ENCODE data around the gene NAALADL2.

The NAALADL2 gene

GRCh38 chr3:175511219-175511785 lies 652.2 kb downstream of the NAALADL2 start:
- H3K9me3 ChIP-seq (ENCODE audit: insufficient read depth, low read length) = no peaks in the 10 kb centered on the region
- no peak overlapping the region for H3K27ac ChIP-seq (ENCODE audit: low read depth, low read length)
- H4K20me1 ChIP-seq (ENCODE audit: low read depth, low read length) = no peaks in the 10 kb centered on the region
- no peak overlapping the region for H2AFZ ChIP-seq (ENCODE audit: low read depth, low read length, severe bottlenecking)
- H3F3A ChIP-seq (ENCODE audit: insufficient read depth) = no peaks in the 10 kb centered on the region
- no peak overlapping the region for H3K4me2 ChIP-seq (ENCODE audit: low read depth, low read length, poor library complexity, severe bottlenecking)
- H3K79me2 ChIP-seq (ENCODE audit: insufficient read depth, low read length) = no peaks in the 10 kb centered on the region
- no peak for TF ChIP-seq EZH2phosphoT487 (conservative IDR thresholded peaks at IDR 0.05; ENCODE audit: low read length)
- TF ChIP-seq, protein P1, sequence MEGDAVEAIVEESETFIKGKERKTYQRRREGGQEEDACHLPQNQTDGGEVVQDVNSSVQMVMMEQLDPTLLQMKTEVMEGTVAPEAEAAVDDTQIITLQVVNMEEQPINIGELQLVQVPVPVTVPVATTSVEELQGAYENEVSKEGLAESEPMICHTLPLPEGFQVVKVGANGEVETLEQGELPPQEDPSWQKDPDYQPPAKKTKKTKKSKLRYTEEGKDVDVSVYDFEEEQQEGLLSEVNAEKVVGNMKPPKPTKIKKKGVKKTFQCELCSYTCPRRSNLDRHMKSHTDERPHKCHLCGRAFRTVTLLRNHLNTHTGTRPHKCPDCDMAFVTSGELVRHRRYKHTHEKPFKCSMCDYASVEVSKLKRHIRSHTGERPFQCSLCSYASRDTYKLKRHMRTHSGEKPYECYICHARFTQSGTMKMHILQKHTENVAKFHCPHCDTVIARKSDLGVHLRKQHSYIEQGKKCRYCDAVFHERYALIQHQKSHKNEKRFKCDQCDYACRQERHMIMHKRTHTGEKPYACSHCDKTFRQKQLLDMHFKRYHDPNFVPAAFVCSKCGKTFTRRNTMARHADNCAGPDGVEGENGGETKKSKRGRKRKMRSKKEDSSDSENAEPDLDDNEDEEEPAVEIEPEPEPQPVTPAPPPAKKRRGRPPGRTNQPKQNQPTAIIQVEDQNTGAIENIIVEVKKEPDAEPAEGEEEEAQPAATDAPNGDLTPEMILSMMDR (IDR thresholded peaks at IDR 0.05; ENCODE audit: insufficient read depth, low read length, poor library complexity, severe bottlenecking) = no peak
- H3K27me3 ChIP-seq (ENCODE audit: low read length) = no peaks in the 10 kb centered on the region
- H3K9ac ChIP-seq (ENCODE audit: low read length) = no peak overlapping the region
- H3K9me2 ChIP-seq (replicated peaks; ENCODE audit: insufficient read depth, low read length) = no peaks in the 10 kb centered on the region
- H3K4me3 ChIP-seq (ENCODE audit: insufficient read depth, low read length, poor library complexity, severe bottlenecking) = no peak overlapping the region
- no peaks in the 10 kb centered on the region for H3K36me3 ChIP-seq (ENCODE audit: low read length)

GRCh38 chr3:175512700-175513099 lies 653.6 kb downstream of the NAALADL2 start:
- no peaks in the 10 kb centered on the region for H4K20me1 ChIP-seq (ENCODE audit: low read depth, low read length)
- no peaks in the 10 kb centered on the region for H3K79me2 ChIP-seq (ENCODE audit: insufficient read depth, low read length)
- H3K36me3 ChIP-seq (ENCODE audit: low read length) = no peaks in the 10 kb centered on the region
- H3K4me3 ChIP-seq (ENCODE audit: insufficient read depth, low read length, poor library complexity, severe bottlenecking) = no peak overlapping the region
- H3K9me3 ChIP-seq (ENCODE audit: insufficient read depth, low read length) = no peaks in the 10 kb centered on the region
- no peak overlapping the region for H3K4me2 ChIP-seq (ENCODE audit: low read depth, low read length, poor library complexity, severe bottlenecking)
- no peak overlapping the region for H3K9ac ChIP-seq (ENCODE audit: low read length)
- TF ChIP-seq, protein P1 (IDR thresholded peaks at IDR 0.05; ENCODE audit: insufficient read depth, low read length, poor library complexity, severe bottlenecking) = no peak
- no peak for TF ChIP-seq EZH2phosphoT487 (conservative IDR thresholded peaks at IDR 0.05; ENCODE audit: low read length)
- no peaks in the 10 kb centered on the region for H3F3A ChIP-seq (ENCODE audit: insufficient read depth)
- no peaks in the 10 kb centered on the region for H3K27me3 ChIP-seq (ENCODE audit: low read length)
- no peak overlapping the region for H3K27ac ChIP-seq (ENCODE audit: low read depth, low read length)
- H2AFZ ChIP-seq (ENCODE audit: low read depth, low read length, severe bottlenecking) = no peak overlapping the region
- H3K9me2 ChIP-seq (replicated peaks; ENCODE audit: insufficient read depth, low read length) = no peaks in the 10 kb centered on the region

- Histone ChIP-seq H3K27me3 (ENCODE audit: low read length) (no peaks in the 10 kb centered on the region), H3K4me2 (ENCODE audit: low read depth, low read length, poor library complexity, severe bottlenecking) (no peak overlapping the region), H3K9me2 (replicated peaks; ENCODE audit: insufficient read depth, low read length) (no peaks in the 10 kb centered on the region; the same call in 1 of the 2 replicates), H3K9ac (ENCODE audit: low read length) (no peak overlapping the region), H2AFZ (ENCODE audit: low read depth, low read length, severe bottlenecking) (no peak overlapping the region), H3K36me3 (ENCODE audit: low read length) (no peaks in the 10 kb centered on the region), H3K4me3 (ENCODE audit: insufficient read depth, low read length, poor library complexity, severe bottlenecking) (no peak overlapping the region), H3K9me3 (ENCODE audit: insufficient read depth, low read length) (no peaks in the 10 kb centered on the region), H3F3A (ENCODE audit: insufficient read depth) (no peaks in the 10 kb centered on the region), H3K79me2 (ENCODE audit: insufficient read depth, low read length) (no peaks in the 10 kb centered on the region), H4K20me1 (ENCODE audit: low read depth, low read length) (no peaks in the 10 kb centered on the region), H3K27ac (ENCODE audit: low read depth, low read length) (no peak overlapping the region)
- TF ChIP-seq, protein P1 (IDR thresholded peaks at IDR 0.05; ENCODE audit: insufficient read depth, low read length, poor library complexity, severe bottlenecking) = no peak
- TF ChIP-seq EZH2phosphoT487 (conservative IDR thresholded peaks at IDR 0.05; ENCODE audit: low read length) = no peak
These were observed 659.3 kb downstream of the NAALADL2 start for GRCh38 chr3:175518459-175518858.
